Measurements from ENCODE around the gene SMIM5.

DNA sequence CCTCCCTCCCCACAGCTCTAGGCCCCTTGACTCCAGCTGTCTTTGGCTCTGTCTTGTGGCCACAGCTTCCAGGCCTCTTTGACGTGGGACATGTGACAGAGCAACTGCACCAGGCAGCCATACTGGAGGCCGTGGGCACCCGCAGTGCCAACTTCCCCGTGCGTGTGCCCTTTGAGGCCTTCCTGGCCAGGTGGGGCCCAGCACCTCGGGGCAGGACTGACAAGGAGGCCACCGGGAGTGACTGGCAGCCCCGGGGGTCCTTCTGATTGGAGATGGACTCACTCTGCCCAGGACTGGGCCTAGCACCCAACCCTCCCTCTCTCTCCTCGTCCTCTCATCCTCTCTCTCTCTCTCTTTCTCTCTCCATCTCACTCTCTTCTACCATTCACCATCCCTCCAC, 30.1 kb upstream of the SMIM5 start:
- TF ChIP-seq POLR2A (IDR thresholded peaks at IDR 0.05; ENCODE audit: low read length) (no peak), GATA1 (IDR thresholded peaks at IDR 0.05; ENCODE audit: low read depth, low read length) (no peak)
